Endothelial cell of umbilical vein (primary cell): Measurements from ENCODE around the gene MMP1.

Source experiments
- CTCF ChIP-seq, 2 donors: IDR thresholded peaks; 1 replicate in 1 of 2; 2 replicates in 1 of 2; pipeline ENCODE4 v1.5.1; 2011; ENCODE audit warnings: low read length in 2 of 2, mild to moderate bottlenecking in 2 of 2, moderate library complexity in 2 of 2, control low read depth in 1 of 2, inconsistent platforms in 1 of 2, low read depth in 1 of 2; ENCODE audit not compliant: insufficient read depth in 1 of 2; ENCODE audit errors: extremely low read depth in 1 of 2
- EZH2 ChIP-seq: IDR thresholded peaks from 2 replicates; pipeline ENCODE4 v1.6.1; 2012; ENCODE audit warnings: borderline replicate concordance, low read depth, mild to moderate bottlenecking, moderate library complexity, low read length, inconsistent platforms; ENCODE audit not compliant: severe bottlenecking
- FOS ChIP-seq: IDR thresholded peaks from 2 replicates; pipeline ENCODE4 v1.6.1; 2011; ENCODE audit warnings: mild to moderate bottlenecking, low read length, moderate library complexity, borderline replicate concordance; ENCODE audit not compliant: insufficient read depth
- GATA2 ChIP-seq: IDR thresholded peaks from 2 replicates; pipeline ENCODE4 v1.7.0; 2011; ENCODE audit warnings: low read depth, mild to moderate bottlenecking, moderate library complexity, mixed read lengths, low read length; ENCODE audit not compliant: insufficient read length, insufficient read depth
- JUN ChIP-seq: IDR thresholded peaks from 2 replicates; pipeline ENCODE4 v1.6.1; 2011; ENCODE audit warnings: borderline replicate concordance, low read depth; ENCODE audit not compliant: insufficient read length, insufficient read depth
- MAX ChIP-seq: IDR thresholded peaks from 2 replicates; pipeline ENCODE4 v1.6.1; 2011; ENCODE audit not compliant: insufficient read depth, insufficient read length
- POLR2A ChIP-seq: IDR thresholded peaks from 2 replicates; pipeline ENCODE4 v1.6.1; 2012; ENCODE audit warnings: low read depth, mild to moderate bottlenecking, control low read depth, low read length
- POLR2AphosphoS5 ChIP-seq: IDR thresholded peaks from 2 replicates; pipeline ENCODE4 v1.6.1; 2012; ENCODE audit warnings: low read depth, mild to moderate bottlenecking, control low read depth, low read length, moderate library complexity; ENCODE audit not compliant: insufficient read depth

GRCh38 chr11:102767800-102768199 is 30.2 kb downstream of the MMP1 start:
- no peak for TF ChIP-seq CTCF (IDR thresholded peaks at IDR 0.05; ENCODE audit: extremely low read depth in 1 of 2, insufficient read depth in 1 of 2, low read depth in 1 of 2, low read length in 2 of 2)
- TF ChIP-seq GATA2 = no peak
- no peak for TF ChIP-seq POLR2AphosphoS5
- TF ChIP-seq EZH2 = no peak
- TF ChIP-seq POLR2A = no peak
- no peak for TF ChIP-seq JUN
- no peak for TF ChIP-seq MAX
- no peak for TF ChIP-seq FOS
